Neural progenitor cell (in vitro differentiated cells): Measurements from ENCODE around the gene CAMK1G. TPM values are rescaled to one million over a fixed set of nuclear protein-coding genes. Genes with fewer than 3 reads are reported as not detected.

Experiments
- DNase-seq: peaks from one replicate; pipeline ENCODE4 v3.0.0-alpha.2; 2016; ENCODE audit warnings: low spot score
- H2AFZ ChIP-seq: fragments of 200-600 bp; sonication (generic); replicated peaks from 2 replicates; pipeline ENCODE4 v1.6.1; 2016; ENCODE audit warnings: antibody characterized with exemption
- H3F3A ChIP-seq: fragments of 200-600 bp; sonication (generic); 2 replicates; pipeline ENCODE4 v1.6.1; 2016; ENCODE audit warnings: antibody characterized with exemption, low read depth
- H3K27ac ChIP-seq: fragments of 200-600 bp; sonication (generic); 2 replicates; pipeline ENCODE4 v1.5.1; 2016; ENCODE audit warnings: mild to moderate bottlenecking
- H3K27me3 ChIP-seq: fragments of 200-600 bp; sonication (generic); 2 replicates; pipeline ENCODE4 v1.6.1; 2016; ENCODE audit warnings: mild to moderate bottlenecking, moderate library complexity
- H3K36me3 ChIP-seq: fragments of 200-600 bp; sonication (generic); 2 replicates; pipeline ENCODE4 v1.5.1; 2016
- H3K4me1 ChIP-seq: fragments of 200-600 bp; sonication (generic); 2 replicates; pipeline ENCODE4 v1.6.1; 2016; ENCODE audit warnings: mixed run types
- H3K4me2 ChIP-seq: fragments of 200-600 bp; sonication (generic); 2 replicates; pipeline ENCODE4 v1.6.1; 2016
- H3K4me3 ChIP-seq: fragments of 200-600 bp; sonication (generic); 2 replicates; pipeline ENCODE4 v1.5.1; 2016
- H3K79me2 ChIP-seq: fragments of 200-600 bp; sonication (generic); 2 replicates; pipeline ENCODE4 v1.6.1; 2016; ENCODE audit warnings: low read depth
- H3K9ac ChIP-seq: fragments of 200-600 bp; sonication (generic); 2 replicates; pipeline ENCODE4 v1.6.1; 2016
- H3K9me3 ChIP-seq: fragments of 200-600 bp; sonication (generic); 2 replicates; pipeline ENCODE4 v1.5.1; 2016; ENCODE audit warnings: low read depth
- H4K20me1 ChIP-seq: fragments of 200-600 bp; sonication (generic); 2 replicates; pipeline ENCODE4 v1.6.1; 2016; ENCODE audit warnings: low read depth
- H3K27ac Mint-ChIP-seq: 3 replicates; pipeline ENCODE4 v1.8.0; 2021; ENCODE audit warnings: mixed read lengths
- H3K27me3 Mint-ChIP-seq: 2 replicates; pipeline ENCODE4 v1.8.0; 2022; ENCODE audit warnings: low read depth, mild to moderate bottlenecking, inconsistent platforms, moderate library complexity, mixed read lengths; ENCODE audit not compliant: insufficient read depth
- H3K36me3 Mint-ChIP-seq: 3 replicates; pipeline ENCODE4 v1.8.0; 2021; ENCODE audit warnings: mixed read lengths
- H3K4me1 Mint-ChIP-seq: 3 replicates; pipeline ENCODE4 v1.8.0; 2021; ENCODE audit warnings: mixed read lengths
- H3K4me3 Mint-ChIP-seq: 3 replicates; pipeline ENCODE4 v1.8.0; 2021; ENCODE audit warnings: mild to moderate bottlenecking, moderate library complexity, mixed read lengths
- H3K9me3 Mint-ChIP-seq: 3 replicates; pipeline ENCODE4 v1.8.0; 2020; ENCODE audit warnings: mixed read lengths
- EZH2 ChIP-seq: fragments of 200-600 bp; sonication (generic); IDR thresholded peaks from 2 replicates; pipeline ENCODE4 v1.6.1; 2017; ENCODE audit warnings: antibody characterized with exemption, mild to moderate bottlenecking, moderate library complexity
- EZH2phosphoT487 ChIP-seq: fragments of 200-600 bp; sonication (generic); IDR thresholded peaks from 2 replicates; pipeline ENCODE4 v1.6.1; 2017; ENCODE audit warnings: antibody characterized with exemption
- total RNA-seq: library from RNA; depleted of rRNA; stranded (reverse); fragments of >200 nt; gene quantifications from 2 replicates; pipeline ENCODE4 v1.2.3, GENCODE V29; 2015; ENCODE audit warnings: low replicate concordance
- TF ChIP-seq, protein P1 (sequence below): fragments of 200-600 bp; sonication (generic); IDR thresholded peaks from 2 replicates; pipeline ENCODE4 v1.5.1; 2017; ENCODE audit warnings: antibody characterized with exemption, mild to moderate bottlenecking

CAMK1G gene
- total RNA-seq, 1 donor from 2014 or later = 3.6 TPM

DNA sequence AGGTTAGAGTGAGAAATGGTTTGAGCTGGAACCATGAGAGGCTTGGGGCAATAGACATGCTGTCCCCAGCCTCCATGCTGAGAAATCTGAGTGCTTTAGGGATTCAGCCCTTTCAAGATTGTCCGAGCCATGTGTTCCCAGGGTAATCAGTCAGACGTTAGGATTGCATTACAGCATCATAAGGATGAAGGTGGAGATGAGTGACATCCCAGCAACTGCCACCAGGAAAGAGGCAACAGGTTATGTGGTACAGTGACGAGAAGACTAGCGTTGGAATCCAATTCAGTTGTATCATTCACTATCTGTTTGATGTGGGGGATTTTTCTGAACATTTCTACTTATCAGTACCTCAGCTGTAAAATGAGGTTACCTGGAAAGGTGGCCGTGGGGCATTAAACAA lies 1.7 kb downstream of the CAMK1G start:
- Mint-ChIP-seq H3K36me3 (no peaks in the 10 kb centered on the region), H3K27ac (no peak overlapping the region), H3K27me3 (peaks cover 2% of the 10 kb centered on the region), H3K9me3 (no peaks in the 10 kb centered on the region), H3K4me3 (no peak overlapping the region), H3K4me1 (peaks cover 3% of the 10 kb centered on the region)
- TF ChIP-seq EZH2phosphoT487 = no peak
- no peak for TF ChIP-seq EZH2
- TF ChIP-seq, protein P1, sequence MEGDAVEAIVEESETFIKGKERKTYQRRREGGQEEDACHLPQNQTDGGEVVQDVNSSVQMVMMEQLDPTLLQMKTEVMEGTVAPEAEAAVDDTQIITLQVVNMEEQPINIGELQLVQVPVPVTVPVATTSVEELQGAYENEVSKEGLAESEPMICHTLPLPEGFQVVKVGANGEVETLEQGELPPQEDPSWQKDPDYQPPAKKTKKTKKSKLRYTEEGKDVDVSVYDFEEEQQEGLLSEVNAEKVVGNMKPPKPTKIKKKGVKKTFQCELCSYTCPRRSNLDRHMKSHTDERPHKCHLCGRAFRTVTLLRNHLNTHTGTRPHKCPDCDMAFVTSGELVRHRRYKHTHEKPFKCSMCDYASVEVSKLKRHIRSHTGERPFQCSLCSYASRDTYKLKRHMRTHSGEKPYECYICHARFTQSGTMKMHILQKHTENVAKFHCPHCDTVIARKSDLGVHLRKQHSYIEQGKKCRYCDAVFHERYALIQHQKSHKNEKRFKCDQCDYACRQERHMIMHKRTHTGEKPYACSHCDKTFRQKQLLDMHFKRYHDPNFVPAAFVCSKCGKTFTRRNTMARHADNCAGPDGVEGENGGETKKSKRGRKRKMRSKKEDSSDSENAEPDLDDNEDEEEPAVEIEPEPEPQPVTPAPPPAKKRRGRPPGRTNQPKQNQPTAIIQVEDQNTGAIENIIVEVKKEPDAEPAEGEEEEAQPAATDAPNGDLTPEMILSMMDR = no peak
- Histone ChIP-seq H2AFZ (no peak overlapping the region), H3F3A (peaks cover 8% of the 10 kb centered on the region), H3K4me1 (peaks cover 13% of the 10 kb centered on the region), H4K20me1 (peaks cover 16% of the 10 kb centered on the region), H3K27me3 (peaks cover 28% of the 10 kb centered on the region), H3K9ac (no peak overlapping the region), H3K9me3 (no peaks in the 10 kb centered on the region), H3K36me3 (no peaks in the 10 kb centered on the region), H3K27ac (no peak overlapping the region), H3K4me3 (peak overlapping the region; percentile 21), H3K4me2 (peak overlapping the region; percentile 86), H3K79me2 (no peaks in the 10 kb centered on the region)
- no peak for DNase-seq

DNA sequence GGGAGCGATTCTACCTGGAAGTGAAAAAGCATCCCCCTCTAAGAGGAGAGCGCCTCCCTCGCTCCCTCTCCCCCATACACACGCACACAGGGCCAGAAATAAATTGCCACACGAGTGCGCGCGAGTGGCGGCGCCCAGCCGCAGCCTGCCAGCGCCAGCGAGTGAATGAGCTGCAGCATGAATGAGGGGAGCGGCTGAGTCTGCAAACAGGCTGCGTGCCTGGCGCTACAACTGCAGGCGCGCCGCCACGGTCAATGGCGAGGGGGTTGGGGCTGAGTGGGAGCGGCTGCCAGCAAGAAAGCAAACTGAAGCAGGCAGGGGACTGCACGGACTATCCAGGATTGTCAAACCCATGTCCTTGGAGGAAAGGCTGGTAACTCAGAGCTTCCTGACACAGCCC lies 2.2 kb downstream of the CAMK1G start:
- peaks cover 2% of the 10 kb centered on the region for H3K27me3 Mint-ChIP-seq
- Histone ChIP-seq H3K9ac (no peak overlapping the region), H3K9me3 (no peaks in the 10 kb centered on the region), H3K4me3 (peak overlapping the region; percentile 21), H3K27ac (no peak overlapping the region), H3F3A (peaks cover 8% of the 10 kb centered on the region), H3K4me1 (peaks cover 13% of the 10 kb centered on the region), H3K27me3 (peaks cover 28% of the 10 kb centered on the region), H3K79me2 (no peaks in the 10 kb centered on the region), H2AFZ (no peak overlapping the region), H4K20me1 (peaks cover 16% of the 10 kb centered on the region), H3K36me3 (no peaks in the 10 kb centered on the region), H3K4me2 (peak overlapping the region; percentile 86)
- peak; percentile 65 for DNase-seq
- peaks cover 8% of the 10 kb centered on the region for H3K4me1 Mint-ChIP-seq
- TF ChIP-seq, protein P1 = no peak
- TF ChIP-seq EZH2 (peak; percentile 38), EZH2phosphoT487 (no peak)
- H3K36me3 Mint-ChIP-seq = no peaks in the 10 kb centered on the region
- no peaks in the 10 kb centered on the region for H3K9me3 Mint-ChIP-seq
- no peak overlapping the region for H3K4me3 Mint-ChIP-seq
- H3K27ac Mint-ChIP-seq = no peak overlapping the region

DNA sequence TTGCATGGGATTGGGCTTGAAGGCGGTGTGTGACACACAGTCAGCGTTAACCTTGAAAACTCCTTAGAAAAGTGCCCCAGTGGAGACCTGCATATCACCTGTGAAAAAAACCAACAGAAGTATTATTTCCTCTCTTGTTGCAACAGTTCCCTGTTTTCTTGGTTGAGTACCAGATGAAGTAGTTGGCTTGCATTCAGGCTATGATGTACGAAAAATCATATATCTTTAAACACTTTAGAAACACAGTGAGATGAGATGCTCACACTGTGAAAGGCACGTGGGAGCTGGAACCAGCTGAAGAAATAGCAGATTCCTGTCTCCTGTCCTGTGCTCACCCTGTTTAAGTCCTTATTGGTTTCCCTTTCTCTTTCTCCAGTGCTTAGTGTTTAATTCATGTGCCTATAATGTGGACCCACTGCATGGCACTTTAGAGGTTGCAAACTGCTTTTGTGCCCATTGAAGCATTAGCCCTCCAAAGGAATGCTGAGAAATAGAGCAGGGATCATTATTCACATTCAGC lies 2.8 kb downstream of the CAMK1G start:
- DNase-seq = no peak
- no peaks in the 10 kb centered on the region for H3K9me3 Mint-ChIP-seq
- Histone ChIP-seq H3K4me1 (peaks cover 13% of the 10 kb centered on the region), H3K4me3 (no peak overlapping the region), H3K36me3 (no peaks in the 10 kb centered on the region), H3K27me3 (peaks cover 28% of the 10 kb centered on the region), H3F3A (peaks cover 8% of the 10 kb centered on the region), H3K4me2 (peak overlapping the region; percentile 86), H3K27ac (no peak overlapping the region), H2AFZ (no peak overlapping the region), H3K9me3 (no peaks in the 10 kb centered on the region), H3K9ac (no peak overlapping the region), H4K20me1 (peaks cover 16% of the 10 kb centered on the region), H3K79me2 (no peaks in the 10 kb centered on the region)
- H3K27ac Mint-ChIP-seq = no peak overlapping the region
- peaks cover 2% of the 10 kb centered on the region for H3K27me3 Mint-ChIP-seq
- TF ChIP-seq, protein P1 = no peak
- TF ChIP-seq EZH2 (no peak), EZH2phosphoT487 (no peak)
- no peaks in the 10 kb centered on the region for H3K36me3 Mint-ChIP-seq
- no peak overlapping the region for H3K4me3 Mint-ChIP-seq
- H3K4me1 Mint-ChIP-seq = peaks cover 10% of the 10 kb centered on the region
